ENCODE results near the gene ZFY. TPM values are rescaled to one million over a fixed set of nuclear protein-coding genes. Genes with fewer than 3 reads are reported as not detected.
A peak's percentile ranks its signal among the peaks of the same experiment; 100 is the strongest.

Gene ZFY
- total RNA-seq, 2 experiments from 2014 or later = 10.7 to 16.5 TPM

GRCh38 chrY:2937149-2937548 is 2.0 kb downstream of the ZFY start:
- intact Hi-C loops (cut with micrococcal nuclease; ENCODE audit: unreplicated experiment) = loop anchor here (5.0 kb wide), 4 partner anchors 65 to 105 kb away; partner anchors contain the start of gene RPS4Y1
- Histone ChIP-seq H3K27ac (ENCODE audit: low read depth, low read length, poor library complexity, severe bottlenecking) (peak overlapping the region; percentile 98), H3K4me1 (ENCODE audit: insufficient read depth, low read length, poor library complexity, severe bottlenecking) (peaks cover 37% of the 10 kb centered on the region), H3K4me2 (ENCODE audit: low read length) (peak overlapping the region; percentile 92), H3K9me3 (ENCODE audit: low read length) (no peaks in the 10 kb centered on the region), H4K20me1 (ENCODE audit: insufficient read depth, low read length) (no peaks in the 10 kb centered on the region), H3K4me3 (ENCODE audit: low read depth, low read length, poor library complexity, severe bottlenecking) (peak overlapping the region; percentile 94), H3K79me2 (ENCODE audit: insufficient read depth, low read depth, low read length) (peaks cover 83% of the 10 kb centered on the region), H2AFZ (ENCODE audit: low read length) (peak overlapping the region; percentile 58; the same call in 1 of the 2 replicates), H3K9me2 (ENCODE audit: insufficient read depth, low read length) (no peaks in the 10 kb centered on the region), H3K36me3 (ENCODE audit: insufficient read depth, low read length) (peaks cover 17% of the 10 kb centered on the region)
- peak; percentile 53 for DNase-seq (ENCODE audit: low spot score)
- TF ChIP-seq CTCF (conservative IDR thresholded peaks at IDR 0.05; ENCODE audit: low read length) (no peak), EZH2phosphoT487 (IDR thresholded peaks at IDR 0.05; ENCODE audit: borderline replicate concordance, low read depth, low read length) (no peak)
- no TSS peak for BruUV-seq (replicated peaks)
- ChIA-PET POLR2A (interaction anchor here (0.7 to 1.4 kb wide), 6 partner anchors 9 to 103 kb away, joined by 3 to 4 read pairs (median 3); no protein-coding TSS in a partner anchor), CTCF (ENCODE audit: unreplicated experiment) (no interaction called here)

GRCh38 chrY:2949590-2950252 is 14.5 kb downstream of the ZFY start:
- DNase-seq (ENCODE audit: low spot score) = no peak
- Histone ChIP-seq H3K4me1 (ENCODE audit: insufficient read depth, low read length, poor library complexity, severe bottlenecking) (peaks cover 32% of the 10 kb centered on the region), H3K27ac (ENCODE audit: low read depth, low read length, poor library complexity, severe bottlenecking) (no peak overlapping the region), H3K4me3 (ENCODE audit: low read depth, low read length, poor library complexity, severe bottlenecking) (no peak overlapping the region), H3K79me2 (ENCODE audit: insufficient read depth, low read depth, low read length) (peaks cover 75% of the 10 kb centered on the region), H3K36me3 (ENCODE audit: insufficient read depth, low read length) (peaks cover 5% of the 10 kb centered on the region), H3K4me2 (ENCODE audit: low read length) (0 out of 2 replicates have a peak overlapping the region, but pooled peaks have one; percentile 4), H3K9me2 (ENCODE audit: insufficient read depth, low read length) (no peaks in the 10 kb centered on the region), H2AFZ (ENCODE audit: low read length) (no peak overlapping the region), H3K9me3 (ENCODE audit: low read length) (no peaks in the 10 kb centered on the region), H4K20me1 (ENCODE audit: insufficient read depth, low read length) (no peaks in the 10 kb centered on the region)
- intact Hi-C loops (cut with micrococcal nuclease; ENCODE audit: unreplicated experiment) = no loop called here
- BruUV-seq (replicated peaks) = no TSS peak
- TF ChIP-seq EZH2phosphoT487 (IDR thresholded peaks at IDR 0.05; ENCODE audit: borderline replicate concordance, low read depth, low read length) (no peak), CTCF (conservative IDR thresholded peaks at IDR 0.05; ENCODE audit: low read length) (no peak)
- ChIA-PET CTCF (ENCODE audit: unreplicated experiment) (interaction anchor here (0.9 to 1.2 kb wide), 2 partner anchors 14 to 54 kb away, joined by 3 read pairs; no protein-coding TSS in a partner anchor), POLR2A (interaction anchor here (0.6 to 2.6 kb wide), 2 partner anchors 8 to 23 kb away, joined by 3 to 10 read pairs; no protein-coding TSS in a partner anchor)

GRCh38 chrY:2950655-2951054 is 15.5 kb downstream of the ZFY start:
- Histone ChIP-seq H2AFZ (ENCODE audit: low read length) (no peak overlapping the region), H4K20me1 (ENCODE audit: insufficient read depth, low read length) (no peaks in the 10 kb centered on the region), H3K4me1 (ENCODE audit: insufficient read depth, low read length, poor library complexity, severe bottlenecking) (peaks cover 24% of the 10 kb centered on the region), H3K79me2 (ENCODE audit: insufficient read depth, low read depth, low read length) (peaks cover 66% of the 10 kb centered on the region), H3K36me3 (ENCODE audit: insufficient read depth, low read length) (peaks cover 14% of the 10 kb centered on the region), H3K4me3 (ENCODE audit: low read depth, low read length, poor library complexity, severe bottlenecking) (no peak overlapping the region), H3K9me2 (ENCODE audit: insufficient read depth, low read length) (no peaks in the 10 kb centered on the region), H3K4me2 (ENCODE audit: low read length) (no peak overlapping the region), H3K9me3 (ENCODE audit: low read length) (no peaks in the 10 kb centered on the region), H3K27ac (ENCODE audit: low read depth, low read length, poor library complexity, severe bottlenecking) (no peak overlapping the region)
- no peak for TF ChIP-seq EZH2phosphoT487 (IDR thresholded peaks at IDR 0.05; ENCODE audit: borderline replicate concordance, low read depth, low read length)
- TF ChIP-seq CTCF (conservative IDR thresholded peaks at IDR 0.05; ENCODE audit: low read length) = no peak
- intact Hi-C loops (cut with micrococcal nuclease; ENCODE audit: unreplicated experiment) = no loop called here
- POLR2A ChIA-PET = interaction anchor here (0.6 to 2.6 kb wide), 3 partner anchors 9 to 24 kb away, joined by 3 to 10 read pairs (median 6); no protein-coding TSS in a partner anchor
- CTCF ChIA-PET (ENCODE audit: unreplicated experiment) = interaction anchor here (1.2 kb wide), 1 partner anchor 13 kb away, joined by 3 read pairs; no protein-coding TSS in a partner anchor
- no TSS peak for BruUV-seq (replicated peaks)
- no peak for DNase-seq (ENCODE audit: low spot score)

Data from OCI-LY7 (cell line).